ENCODE results near the gene GLT1D1.

Gene GLT1D1

DNA sequence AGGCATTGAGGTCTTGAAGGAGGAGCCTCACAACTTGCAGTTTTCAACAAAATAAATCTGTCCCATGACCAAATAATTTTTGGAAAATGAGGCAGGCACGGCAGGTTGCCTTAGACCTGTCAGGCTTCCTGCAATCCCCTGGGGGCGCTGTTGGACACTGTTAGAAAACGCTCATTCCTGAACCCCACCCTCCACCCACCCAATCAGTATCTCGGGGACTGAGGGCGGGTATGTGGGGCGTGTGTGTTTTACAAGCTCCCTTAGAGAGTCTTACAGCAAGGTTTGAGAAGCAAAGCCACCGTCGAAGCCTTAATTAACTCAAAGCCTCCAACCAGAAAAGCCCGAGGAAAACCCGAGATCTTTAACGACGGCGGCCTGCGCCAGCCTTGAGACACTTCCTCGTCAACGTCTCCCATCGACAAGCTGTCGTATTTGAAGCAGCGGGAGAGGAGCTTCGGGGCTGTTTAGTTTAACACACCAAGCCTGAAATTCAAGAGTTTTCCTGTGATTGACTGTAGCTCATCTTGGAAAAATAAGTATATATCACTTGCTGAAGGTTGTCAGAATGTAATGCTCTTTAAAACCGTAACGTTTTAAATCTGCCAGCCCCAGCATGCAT lies 123.0 kb downstream of the GLT1D1 start:
- no peaks in the 10 kb centered on the region for H3K9me3 ChIP-seq (ENCODE audit: low read depth, low read length)
- H3K4me3 ChIP-seq, result no peak overlapping the region
- H3K9ac ChIP-seq (ENCODE audit: insufficient read length), result no peak overlapping the region
- no peak for TF ChIP-seq POLR2AphosphoS5 (IDR thresholded peaks at IDR 0.05; ENCODE audit: borderline replicate concordance, low read depth, low read length)
- TF ChIP-seq EZH2 (IDR thresholded peaks at IDR 0.05), result no peak
- no peak for TF ChIP-seq FOXP2 (optimal IDR thresholded peaks at IDR 0.05; ENCODE audit: control extremely low read depth, extremely low read length, insufficient read depth)
- H3K36me3 ChIP-seq (ENCODE audit: insufficient read depth, low read length), result no peaks in the 10 kb centered on the region
- no peak for DNase-seq (ENCODE audit: low read depth, low spot score)
- H3K27ac ChIP-seq, result no peak overlapping the region

- Histone ChIP-seq H3K4me3 (no peak overlapping the region), H3K9me3 (ENCODE audit: low read depth, low read length) (no peaks in the 10 kb centered on the region), H3K27ac (no peak overlapping the region), H3K36me3 (ENCODE audit: insufficient read depth, low read length) (no peaks in the 10 kb centered on the region), H3K9ac (ENCODE audit: insufficient read length) (no peak overlapping the region)
- TF ChIP-seq FOXP2 (optimal IDR thresholded peaks at IDR 0.05; ENCODE audit: control extremely low read depth, extremely low read length, insufficient read depth) (no peak), POLR2AphosphoS5 (IDR thresholded peaks at IDR 0.05; ENCODE audit: borderline replicate concordance, low read depth, low read length) (no peak), EZH2 (IDR thresholded peaks at IDR 0.05) (no peak)
- DNase-seq (ENCODE audit: low read depth, low spot score), result no peak
Observed at GRCh38 chr12:128977441-128977840, 124.2 kb downstream of the GLT1D1 start.

- Histone ChIP-seq H3K9ac (ENCODE audit: insufficient read length) (no peak overlapping the region), H3K36me3 (ENCODE audit: insufficient read depth, low read length) (no peaks in the 10 kb centered on the region), H3K27ac (no peak overlapping the region), H3K4me3 (no peak overlapping the region), H3K9me3 (ENCODE audit: low read depth, low read length) (no peaks in the 10 kb centered on the region)
- TF ChIP-seq EZH2 (IDR thresholded peaks at IDR 0.05) (no peak), POLR2AphosphoS5 (IDR thresholded peaks at IDR 0.05; ENCODE audit: borderline replicate concordance, low read depth, low read length) (no peak), FOXP2 (optimal IDR thresholded peaks at IDR 0.05; ENCODE audit: control extremely low read depth, extremely low read length, insufficient read depth) (no peak)
- DNase-seq (ENCODE audit: low read depth, low spot score), result no peak
Observed at GRCh38 chr12:128978067-128978466, 124.8 kb downstream of the GLT1D1 start.

DNA sequence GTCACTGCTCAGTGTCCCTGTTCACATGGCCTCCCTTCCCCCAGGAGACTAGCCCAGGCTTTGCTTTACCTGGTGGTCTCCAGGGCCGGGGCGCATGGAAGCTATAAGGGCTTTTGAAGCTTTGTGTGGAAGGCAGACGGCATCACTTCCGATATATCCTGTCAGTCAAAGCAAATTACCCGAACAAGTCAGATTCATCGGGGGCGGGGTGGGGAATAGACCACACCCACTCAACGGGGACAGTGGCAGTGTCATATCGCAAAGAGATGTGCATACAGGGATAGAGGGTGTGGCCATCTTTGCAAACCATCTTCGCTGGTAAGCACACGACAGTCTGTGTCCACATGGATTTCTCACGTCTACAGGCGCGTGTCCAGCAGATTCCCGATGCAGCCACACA lies 127.3 kb downstream of the GLT1D1 start:
- TF ChIP-seq POLR2AphosphoS5 (IDR thresholded peaks at IDR 0.05; ENCODE audit: borderline replicate concordance, low read depth, low read length), result no peak
- TF ChIP-seq EZH2 (IDR thresholded peaks at IDR 0.05), result no peak
- no peak for TF ChIP-seq FOXP2 (optimal IDR thresholded peaks at IDR 0.05; ENCODE audit: control extremely low read depth, extremely low read length, insufficient read depth)
- DNase-seq (ENCODE audit: low read depth, low spot score), result no peak
- Histone ChIP-seq H3K27ac (no peak overlapping the region), H3K4me3 (no peak overlapping the region), H3K36me3 (ENCODE audit: insufficient read depth, low read length) (no peaks in the 10 kb centered on the region), H3K9ac (ENCODE audit: insufficient read length) (no peak overlapping the region), H3K9me3 (ENCODE audit: low read depth, low read length) (no peaks in the 10 kb centered on the region)

DNA sequence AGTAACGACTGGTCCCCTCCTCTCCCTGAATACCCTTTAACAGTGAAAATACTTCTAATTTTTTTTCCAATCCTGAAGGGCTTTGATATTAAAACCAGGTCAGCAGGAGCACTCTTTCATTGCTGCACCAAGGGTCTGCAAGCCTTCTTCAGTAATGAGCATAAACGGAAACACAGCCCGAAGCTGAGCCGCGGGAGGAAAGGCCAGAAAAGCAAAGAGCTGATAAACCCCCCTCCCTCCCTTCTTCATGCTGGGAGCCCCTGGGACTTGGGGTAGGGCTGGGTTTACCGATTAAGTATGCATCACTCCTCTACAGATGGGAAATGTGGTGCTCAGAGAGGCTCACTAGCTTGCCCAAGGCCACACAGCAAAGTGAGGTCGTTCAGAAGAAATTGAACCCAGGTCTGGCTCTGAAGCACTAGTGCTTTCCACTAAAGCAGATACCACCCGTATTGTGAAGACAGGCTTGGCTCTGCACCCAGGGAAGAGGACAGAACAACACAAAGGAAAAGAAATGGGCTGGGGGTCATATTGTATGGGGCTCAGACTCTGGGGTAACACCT lies 128.8 kb downstream of the GLT1D1 start:
- Histone ChIP-seq H3K9ac (ENCODE audit: insufficient read length) (no peak overlapping the region), H3K27ac (no peak overlapping the region), H3K9me3 (ENCODE audit: low read depth, low read length) (no peaks in the 10 kb centered on the region), H3K36me3 (ENCODE audit: insufficient read depth, low read length) (no peaks in the 10 kb centered on the region), H3K4me3 (no peak overlapping the region)
- TF ChIP-seq FOXP2 (optimal IDR thresholded peaks at IDR 0.05; ENCODE audit: control extremely low read depth, extremely low read length, insufficient read depth) (no peak), EZH2 (IDR thresholded peaks at IDR 0.05) (no peak), POLR2AphosphoS5 (IDR thresholded peaks at IDR 0.05; ENCODE audit: borderline replicate concordance, low read depth, low read length) (no peak)
- DNase-seq (ENCODE audit: low read depth, low spot score), result no peak

DNA sequence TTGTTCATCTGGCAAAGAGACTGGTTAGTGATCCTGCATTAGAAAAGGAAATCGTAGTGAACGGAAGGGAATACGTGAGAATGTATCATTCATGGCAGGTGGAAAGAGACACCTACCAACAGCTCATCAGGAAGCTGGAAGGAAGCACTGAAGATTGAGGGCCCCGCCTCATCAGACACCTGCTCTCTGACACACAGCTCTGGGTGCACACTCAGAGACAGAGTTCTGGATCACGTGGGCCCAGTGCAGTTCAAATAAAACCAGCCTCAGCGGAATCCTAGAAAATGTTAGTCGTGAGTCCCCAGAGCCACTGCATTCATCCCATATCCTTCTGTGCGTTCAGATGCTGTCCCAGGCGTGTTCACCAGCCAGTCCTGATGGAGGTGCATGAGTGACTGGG lies 129.7 kb downstream of the GLT1D1 start:
- Histone ChIP-seq H3K36me3 (ENCODE audit: insufficient read depth, low read length) (no peaks in the 10 kb centered on the region), H3K9me3 (ENCODE audit: low read depth, low read length) (no peaks in the 10 kb centered on the region), H3K27ac (no peak overlapping the region), H3K4me3 (no peak overlapping the region), H3K9ac (ENCODE audit: insufficient read length) (no peak overlapping the region)
- no peak for DNase-seq (ENCODE audit: low read depth, low spot score)
- TF ChIP-seq POLR2AphosphoS5 (IDR thresholded peaks at IDR 0.05; ENCODE audit: borderline replicate concordance, low read depth, low read length) (no peak), FOXP2 (optimal IDR thresholded peaks at IDR 0.05; ENCODE audit: control extremely low read depth, extremely low read length, insufficient read depth) (no peak), EZH2 (IDR thresholded peaks at IDR 0.05) (no peak)

DNA sequence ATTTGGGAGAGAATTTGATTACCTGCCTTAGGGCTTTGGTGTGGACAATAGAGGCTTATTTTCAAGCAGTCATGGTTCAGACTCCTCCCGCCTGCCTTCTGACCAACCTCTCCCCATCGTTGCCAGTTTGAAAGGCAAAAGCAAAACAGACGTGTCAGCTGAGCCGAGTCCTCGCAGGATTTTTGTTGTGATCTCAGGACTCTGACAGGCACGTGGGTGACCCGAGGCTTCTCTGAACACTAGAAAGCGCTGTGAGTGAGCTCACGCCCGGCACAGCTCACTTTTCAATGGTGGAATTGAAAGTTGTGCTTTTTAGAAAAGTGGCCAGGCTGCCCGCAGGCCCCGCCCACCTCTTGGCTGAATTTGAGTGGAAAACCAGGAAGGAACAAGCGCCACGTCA lies 130.1 kb downstream of the GLT1D1 start:
- DNase-seq (ENCODE audit: low read depth, low spot score), result no peak
- Histone ChIP-seq H3K27ac (no peak overlapping the region), H3K36me3 (ENCODE audit: insufficient read depth, low read length) (no peaks in the 10 kb centered on the region), H3K9ac (ENCODE audit: insufficient read length) (no peak overlapping the region), H3K4me3 (no peak overlapping the region), H3K9me3 (ENCODE audit: low read depth, low read length) (no peaks in the 10 kb centered on the region)
- no peak for TF ChIP-seq POLR2AphosphoS5 (IDR thresholded peaks at IDR 0.05; ENCODE audit: borderline replicate concordance, low read depth, low read length)
- no peak for TF ChIP-seq EZH2 (IDR thresholded peaks at IDR 0.05)
- no peak for TF ChIP-seq FOXP2 (optimal IDR thresholded peaks at IDR 0.05; ENCODE audit: control extremely low read depth, extremely low read length, insufficient read depth)

DNA sequence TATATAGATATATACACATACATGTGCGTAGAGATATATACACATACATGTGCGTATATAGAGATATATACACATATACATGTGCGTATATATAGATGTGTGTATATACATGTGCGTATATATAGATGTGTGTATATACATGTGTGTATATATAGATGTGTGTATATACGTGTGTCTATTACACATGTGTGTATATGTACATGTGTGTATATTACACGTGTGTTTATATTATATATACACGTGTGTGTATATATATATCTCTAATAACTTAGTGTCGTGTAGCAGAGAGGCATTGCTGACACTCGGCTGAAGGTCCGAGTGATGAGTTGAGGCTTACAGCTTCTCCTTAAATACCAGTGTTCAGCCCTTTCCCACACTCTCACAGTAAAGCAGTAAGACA lies 133.7 kb downstream of the GLT1D1 start:
- no peaks in the 10 kb centered on the region for H3K36me3 ChIP-seq (ENCODE audit: insufficient read depth, low read length)
- no peak overlapping the region for H3K27ac ChIP-seq
- TF ChIP-seq POLR2AphosphoS5 (IDR thresholded peaks at IDR 0.05; ENCODE audit: borderline replicate concordance, low read depth, low read length) (no peak), FOXP2 (optimal IDR thresholded peaks at IDR 0.05; ENCODE audit: control extremely low read depth, extremely low read length, insufficient read depth) (no peak), EZH2 (IDR thresholded peaks at IDR 0.05) (no peak)
- H3K9ac ChIP-seq (ENCODE audit: insufficient read length), result no peak overlapping the region
- H3K4me3 ChIP-seq, result no peak overlapping the region
- H3K9me3 ChIP-seq (ENCODE audit: low read depth, low read length), result no peaks in the 10 kb centered on the region
- DNase-seq (ENCODE audit: low read depth, low spot score), result no peak

- no peaks in the 10 kb centered on the region for H3K9me3 ChIP-seq (ENCODE audit: low read depth, low read length)
- DNase-seq (ENCODE audit: low read depth, low spot score), result no peak
- H3K27ac ChIP-seq, result no peak overlapping the region
- TF ChIP-seq EZH2 (IDR thresholded peaks at IDR 0.05) (no peak), POLR2AphosphoS5 (IDR thresholded peaks at IDR 0.05; ENCODE audit: borderline replicate concordance, low read depth, low read length) (no peak), FOXP2 (optimal IDR thresholded peaks at IDR 0.05; ENCODE audit: control extremely low read depth, extremely low read length, insufficient read depth) (no peak)
- H3K9ac ChIP-seq (ENCODE audit: insufficient read length), result no peak overlapping the region
- H3K36me3 ChIP-seq (ENCODE audit: insufficient read depth, low read length), result no peaks in the 10 kb centered on the region
- no peak overlapping the region for H3K4me3 ChIP-seq
Observed at GRCh38 chr12:128989287-128989686, 136.0 kb downstream of the GLT1D1 start.

Data from SK-N-MC (cell line).